Measurements from ENCODE around the gene ZNF664. TPM values are rescaled to one million over a fixed set of nuclear protein-coding genes. Genes with fewer than 3 reads are reported as not detected.

ZNF664 gene
- total and polyA plus RNA-seq, 2 of the 4 experiments (the other 2 are of a cell fraction): 29.9 to 32.6 TPM

GRCh38 chr12:124026755-124027745, 54.0 kb downstream of the ZNF664 start:
- intact Hi-C loops (cut with micrococcal nuclease) (no loop called here), in situ Hi-C loops (cut with MboI; ENCODE audit: low sequenced_read_pairs) (no loop called here), dilution Hi-C loops (cut with HindIII; ENCODE audit: low sequenced_read_pairs, unreplicated experiment) (no loop called here)
- peak overlapping the region; percentile 19 for H2AK9ac ChIP-seq (replicated peaks; ENCODE audit: low read depth, low read length, poor library complexity)
- no peaks in the 10 kb centered on the region; a peak in 1 of 4 replicates for H3K79me1 ChIP-seq (ENCODE audit: low read depth in 1 of 2, low read length in 2 of 2)
- TF ChIP-seq MAZ (IDR thresholded peaks at IDR 0.05; ENCODE audit: borderline replicate concordance, low read depth, low read length) (no peak), RAD21 (IDR thresholded peaks at IDR 0.05; ENCODE audit: low read length) (no peak), NFE2L2 (IDR thresholded peaks at IDR 0.05; ENCODE audit: low read depth, low read length) (no peak), BHLHE40 (IDR thresholded peaks at IDR 0.05; ENCODE audit: low read depth, low read length) (peak; percentile 16; the same call in 1 of the 2 replicates), MXI1 (IDR thresholded peaks at IDR 0.05; ENCODE audit: borderline replicate concordance, low read depth, low read length) (no peak), FOS (IDR thresholded peaks at IDR 0.05; ENCODE audit: low read depth, low read length) (peak; percentile 67), POLR2A (IDR thresholded peaks at IDR 0.05; ENCODE audit: low read depth, low read length) (no peak), MAFK (IDR thresholded peaks at IDR 0.05; ENCODE audit: low read depth, low read length) (0 out of 2 replicates have a peak, but pooled peaks have one; percentile 26)
- DNase-seq (peak; percentile 86), ATAC-seq (ENCODE audit: low read depth) (peak; percentile 70)
- peak overlapping the region; percentile 82 for H2BK20ac ChIP-seq (ENCODE audit: low read depth, low read length)
- H3K4me3 ChIP-seq (ENCODE audit: insufficient read depth, low read depth, low read length): no peak overlapping the region
- peak overlapping the region; percentile 16; the same call in 1 of the 2 replicates for H4K91ac ChIP-seq (ENCODE audit: insufficient read depth, low read depth, low read length)
- no peaks in the 10 kb centered on the region for H3K27me3 ChIP-seq (ENCODE audit: control insufficient read depth, insufficient read depth, low read length)
- H4K20me1 ChIP-seq (ENCODE audit: insufficient read depth, low read length): no peaks in the 10 kb centered on the region
- no peak overlapping the region for H3K9ac ChIP-seq (ENCODE audit: low read depth, low read length)
- H2BK15ac ChIP-seq (ENCODE audit: low read depth, low read length): peak overlapping the region; percentile 40; the same call in 1 of the 3 replicates
- H3K4me1 ChIP-seq (ENCODE audit: control insufficient read depth, insufficient read depth, low read length): peaks cover 15% of the 10 kb centered on the region
- H3K4ac ChIP-seq (ENCODE audit: low read depth, low read length): peak overlapping the region; percentile 78
- peak overlapping the region; percentile 88 for H2AK5ac ChIP-seq (ENCODE audit: low read depth, low read length)
- H3K9me3 ChIP-seq (ENCODE audit: control insufficient read depth, insufficient read depth, low read length): no peaks in the 10 kb centered on the region
- no peak overlapping the region for H4K5ac ChIP-seq (ENCODE audit: low read depth, low read length)
- no TSS peak for BruUV-seq (replicated peaks)
- WGBS, 2 experiments (ENCODE audit: extremely low coverage in 2 of 2, insufficient read length in 1 of 2): 94% methylated on average over 4 of the region's 14 CpGs; no CpG with 5 or more reads in 1 of the 2 experiments
- H3K14ac ChIP-seq (replicated peaks; ENCODE audit: low read depth, low read length): peak overlapping the region; percentile 80
- POLR2A ChIA-PET (ENCODE audit: unreplicated experiment): no interaction called here
- H2BK5ac ChIP-seq (ENCODE audit: low read depth, low read length, poor library complexity, severe bottlenecking): peak overlapping the region; percentile 23
- no peaks in the 10 kb centered on the region for H3K36me3 ChIP-seq (ENCODE audit: control insufficient read depth, insufficient read depth, low read length)
- H3K23ac ChIP-seq (ENCODE audit: low read depth, low read length): peak overlapping the region; percentile 43
- 0 out of 2 replicates have a peak overlapping the region, but pooled peaks have one; percentile 10 for H3K18ac ChIP-seq (ENCODE audit: low read depth, low read length)
- H3K9me1 ChIP-seq (ENCODE audit: insufficient read depth, low read length): peaks cover 18% of the 10 kb centered on the region
- CTCF ChIA-PET: no interaction called here
- H2AFZ ChIP-seq (replicated peaks; ENCODE audit: low read length, poor library complexity): peak overlapping the region; percentile 4
- no peak overlapping the region for H3K27ac ChIP-seq (ENCODE audit: insufficient read depth, low read length)
- H3K4me2 ChIP-seq (ENCODE audit: low read depth, low read length): peak overlapping the region; percentile 31; the same call in 1 of the 2 replicates
- peak overlapping the region; percentile 79 for H2BK120ac ChIP-seq (ENCODE audit: low read depth, low read length)
- H3K56ac ChIP-seq (ENCODE audit: extremely low read depth, insufficient read depth, low read length): no peak overlapping the region
- peak overlapping the region in 1 of 2 experiments; percentile 64; a peak in 1 of 4 replicates for H4K8ac ChIP-seq (ENCODE audit: low read depth in 2 of 2, low read length in 2 of 2)

All from IMR-90 (cell line).